Fibroblast of gingiva (primary cell): Measurements from ENCODE around the gene ADCY2.

Experiments used
- DNase-seq: peaks from one replicate; pipeline ENCODE4 v3.0.0-alpha.2; 2011; ENCODE audit warnings: low read depth

ADCY2 gene

GRCh38 chr5:7828269-7828668 is 432.3 kb downstream of the ADCY2 start:
- no peak for DNase-seq

GRCh38 chr5:7834982-7835381 is 439.0 kb downstream of the ADCY2 start:
- DNase-seq: no peak

- no peak for DNase-seq
Measured at GRCh38 chr5:7837403-7837802, 441.5 kb downstream of the ADCY2 start.

- DNase-seq: no peak
Measured at GRCh38 chr5:7842531-7842930, 446.6 kb downstream of the ADCY2 start.

- no peak for DNase-seq
Measured at GRCh38 chr5:7844901-7845300, 449.0 kb downstream of the ADCY2 start.

- no peak for DNase-seq
Measured at GRCh38 chr5:7845557-7845956, 449.6 kb downstream of the ADCY2 start.

- DNase-seq: no peak
Measured at GRCh38 chr5:7846327-7846726, 450.4 kb downstream of the ADCY2 start.

GRCh38 chr5:7848296-7848695 is 452.4 kb downstream of the ADCY2 start:
- peak; percentile 47 for DNase-seq

GRCh38 chr5:7849681-7850394 is 453.9 kb downstream of the ADCY2 start:
- DNase-seq: no peak

GRCh38 chr5:7850395-7851239 is 454.7 kb downstream of the ADCY2 start, which contains the start of gene CFAP90:
Gene CFAP90, minus strand, starts transcription at chr5:7851133. Its CDS starts 112 bp downstream, at chr5:7851021.
- DNase-seq: peak; percentile 27

- no peak for DNase-seq
Measured at GRCh38 chr5:7851240-7851592, 455.3 kb downstream of the ADCY2 start.

GRCh38 chr5:7851617-7852289 is 455.8 kb downstream of the ADCY2 start:
- no peak for DNase-seq

- DNase-seq: no peak
Measured at GRCh38 chr5:7852542-7852941, 456.6 kb downstream of the ADCY2 start.

- DNase-seq: no peak
Measured at GRCh38 chr5:7852988-7853387, 457.1 kb downstream of the ADCY2 start.

GRCh38 chr5:7855611-7856010 is 459.7 kb downstream of the ADCY2 start:
- no peak for DNase-seq

GRCh38 chr5:7856855-7857254 is 460.9 kb downstream of the ADCY2 start:
- peak; percentile 25 for DNase-seq

- no peak for DNase-seq
Measured at GRCh38 chr5:7857361-7857760, 461.4 kb downstream of the ADCY2 start.

GRCh38 chr5:7857926-7858632 is 462.1 kb downstream of the ADCY2 start:
- no peak for DNase-seq

- DNase-seq: no peak
Measured at GRCh38 chr5:7866196-7866595, 470.3 kb downstream of the ADCY2 start.

- DNase-seq: no peak
Measured at GRCh38 chr5:7867260-7867659, 471.3 kb downstream of the ADCY2 start.

GRCh38 chr5:7868427-7868772 is 472.5 kb downstream of the ADCY2 start:
- DNase-seq: no peak

GRCh38 chr5:7868773-7869473 is 473.0 kb downstream of the ADCY2 start, which contains the start of the genes FASTKD3 and MTRR:
Gene FASTKD3, minus strand, starts transcription at chr5:7869031. Its CDS starts 948 bp downstream, at chr5:7868083.
Gene MTRR, plus strand, starts transcription at chr5:7869148. Its CDS starts 1,647 bp downstream, at chr5:7870795.
- peak; percentile 92 for DNase-seq
